ENCODE results near the gene HTT-AS.

Gene HTT-AS

GRCh38 chr4:3016961-3017360 lies 57.4 kb downstream of the HTT-AS start:
- FAIRE-seq: no peak
- no peak for DNase-seq (ENCODE audit: insufficient read length, low spot score)
- no peak for TF ChIP-seq POLR2A (IDR thresholded peaks at IDR 0.05; ENCODE audit: low read depth, low read length)

DNA sequence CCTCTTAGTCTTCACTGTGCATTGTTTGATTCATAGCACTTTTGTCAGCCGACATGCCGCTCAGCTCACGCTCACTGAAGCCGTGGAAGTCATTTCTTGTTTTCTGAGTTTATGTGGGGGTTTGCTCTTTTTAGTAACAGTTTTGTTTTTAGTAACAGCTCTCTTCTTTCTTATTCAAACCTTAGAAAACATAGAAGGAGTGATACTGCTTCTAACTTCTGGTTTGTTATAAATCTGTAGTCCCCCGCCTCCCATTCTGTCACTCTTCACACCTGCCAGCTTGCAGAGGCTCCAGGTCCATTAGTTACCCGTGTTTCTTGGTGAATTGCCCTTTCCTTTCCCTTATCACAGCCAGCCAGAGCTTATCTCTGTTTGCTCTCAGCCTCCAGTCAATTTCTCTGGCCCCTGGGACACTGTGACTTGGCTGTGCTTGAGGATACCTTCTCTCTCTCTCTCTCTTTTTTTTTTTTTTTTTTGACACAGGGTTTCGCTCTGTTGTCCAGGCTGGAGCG lies 60.4 kb downstream of the HTT-AS start:
- TF ChIP-seq POLR2A (IDR thresholded peaks at IDR 0.05; ENCODE audit: low read depth, low read length): no peak
- no peak for DNase-seq (ENCODE audit: insufficient read length, low spot score)
- FAIRE-seq: no peak
